Tibial artery (tissue), 4 donors: ENCODE measurements around the gene SYNGR4.
A peak's percentile ranks its signal among the peaks of the same experiment; 100 is the strongest.

ENCODE experiments used
- DNase-seq, 2 donors: peaks; one replicate each; pipeline ENCODE4 v3.0.0-alpha.2; 2019
- H3K27ac ChIP-seq, 2 donors: fragments of 200-600 bp; sonication (generic) in 1 of 2; 1 replicate in 1 of 2; 2 replicates in 1 of 2; pipeline ENCODE4 v1.5.1; 2018 to 2019; ENCODE audit warnings: mild to moderate bottlenecking in 1 of 2
- H3K27me3 ChIP-seq, 2 donors: fragments of 200-600 bp; sonication (generic) in 1 of 2; one replicate each; pipeline versions ENCODE4 v1.5.1 to v1.6.0; 2016 to 2019
- H3K36me3 ChIP-seq, 3 donors: fragments of 200-600 bp; sonication (generic) in 2 of 3; one replicate each; pipeline ENCODE4 v1.5.1; 2016 to 2019; ENCODE audit warnings: mild to moderate bottlenecking in 2 of 3
- H3K4me1 ChIP-seq, 4 donors: fragments of 200-600 bp; sonication (generic) in 2 of 4; 1 replicate in 3 of 4; 2 replicates in 1 of 4; pipeline ENCODE4 v1.5.1; 2016 to 2019
- H3K4me3 ChIP-seq, 2 donors: fragments of 200-600 bp; sonication (generic) in 1 of 2; 1 replicate in 1 of 2; 2 replicates in 1 of 2; pipeline ENCODE4 v1.5.1; 2018 to 2019; ENCODE audit warnings: mild to moderate bottlenecking in 2 of 2
- H3K9me3 ChIP-seq, 3 donors: fragments of 200-600 bp; sonication (generic) in 1 of 3; one replicate each; pipeline ENCODE4 v1.5.1; 2016 to 2019
- CTCF ChIP-seq, 2 experiments: fragments of 200-600 bp in 1 of 2; fragments of 450-650 bp in 1 of 2; IDR thresholded peaks; one replicate each; pipeline ENCODE4 v1.5.1; 2017 to 2019; ENCODE audit warnings: antibody characterized with exemption in 2 of 2, mild to moderate bottlenecking in 1 of 2, moderate library complexity in 1 of 2
- intact Hi-C: fragments of 100-400 bp; cut with DNase I; formaldehyde crosslinking; loops from one replicate; pipeline ENCODE4 v1.15.0; 2023; ENCODE audit warnings: low total_unique reads

Gene SYNGR4

GRCh38 chr19:48396824-48397176 lies 32.6 kb downstream of the SYNGR4 start:
- intact Hi-C loops, result no loop called here
- no peak for TF ChIP-seq CTCF (IDR thresholded peaks at IDR 0.05)
- Histone ChIP-seq H3K27ac (no peak overlapping the region), H3K9me3 (no peaks in the 10 kb centered on the region), H3K4me1 (peaks cover 0 to 31% (median 17%) of the 10 kb centered on the region in 4 donors), H3K4me3 (no peak overlapping the region), H3K36me3 (no peaks in the 10 kb centered on the region), H3K27me3 (peaks cover 4 to 67% of the 10 kb centered on the region in 2 donors)
- DNase-seq, result no peak

GRCh38 chr19:48397263-48398101 lies 33.3 kb downstream of the SYNGR4 start:
- Histone ChIP-seq H3K36me3 (no peaks in the 10 kb centered on the region), H3K27me3 (peaks cover 4 to 63% of the 10 kb centered on the region in 2 donors), H3K4me1 (peaks cover 0 to 29% (median 17%) of the 10 kb centered on the region in 4 donors), H3K27ac (no peak overlapping the region), H3K4me3 (peak overlapping the region; percentile 26 to 48), H3K9me3 (no peaks in the 10 kb centered on the region)
- intact Hi-C loops, result no loop called here
- TF ChIP-seq CTCF (IDR thresholded peaks at IDR 0.05), result no peak
- DNase-seq, result no peak

- intact Hi-C loops, result no loop called here
- no peaks in the 10 kb centered on the region for H3K36me3 ChIP-seq
- no peak for TF ChIP-seq CTCF (IDR thresholded peaks at IDR 0.05)
- peak overlapping the region; percentile 26 to 48 for H3K4me3 ChIP-seq
- H3K27me3 ChIP-seq, result peaks cover 4 to 57% of the 10 kb centered on the region in 2 donors
- no peak for DNase-seq
- no peaks in the 10 kb centered on the region for H3K9me3 ChIP-seq
- H3K4me1 ChIP-seq, result peaks cover 0 to 29% (median 17%) of the 10 kb centered on the region in 4 donors
- H3K27ac ChIP-seq, result no peak overlapping the region
Observed at GRCh38 chr19:48398102-48398374, 33.9 kb downstream of the SYNGR4 start.

GRCh38 chr19:48398375-48399235 lies 34.4 kb downstream of the SYNGR4 start:
- peak overlapping the region; percentile 26 to 48 for H3K4me3 ChIP-seq
- H3K27me3 ChIP-seq, result peaks cover 4 to 52% of the 10 kb centered on the region in 2 donors
- H3K36me3 ChIP-seq, result no peaks in the 10 kb centered on the region
- intact Hi-C loops, result no loop called here
- peaks cover 0 to 25% (median 14%) of the 10 kb centered on the region in 4 donors for H3K4me1 ChIP-seq
- no peaks in the 10 kb centered on the region for H3K9me3 ChIP-seq
- no peak for TF ChIP-seq CTCF (IDR thresholded peaks at IDR 0.05)
- no peak overlapping the region for H3K27ac ChIP-seq
- DNase-seq, result peak; percentile 61 to 81

GRCh38 chr19:48400018-48400742 lies 36.0 kb downstream of the SYNGR4 start:
- peak; percentile 63 to 81 for DNase-seq
- peak overlapping the region in 1 of 2 donors; percentile 19 for H3K4me3 ChIP-seq
- peaks cover 0 to 12% (median 5%) of the 10 kb centered on the region in 4 donors for H3K4me1 ChIP-seq
- H3K27ac ChIP-seq, result no peak overlapping the region
- H3K27me3 ChIP-seq, result peaks cover 0 to 42% of the 10 kb centered on the region in 2 donors
- no peaks in the 10 kb centered on the region for H3K36me3 ChIP-seq
- H3K9me3 ChIP-seq, result no peaks in the 10 kb centered on the region
- intact Hi-C loops, result no loop called here
- TF ChIP-seq CTCF (IDR thresholded peaks at IDR 0.05), result no peak
